Small intestine (tissue), 7 donors: ENCODE measurements around the gene ZNF606. TPM values are rescaled to one million over a fixed set of nuclear protein-coding genes. Genes with fewer than 3 reads are reported as not detected.

Source experiments
- DNase-seq, 2 donors: peaks; one replicate each; pipeline versions ENCODE4 v3.0.0 to v3.0.0-alpha.2; 2013
- FAIRE-seq: peaks from 2 replicates; lab custom pipeline; 2012; peaks lifted over from hg19 to GRCh38; lab: Jason Lieb, UNC
- H3K27ac ChIP-seq, 3 donors: one replicate each; pipeline ENCODE4 v1.5.1; 2013; ENCODE audit warnings: low read length in 2 of 3, mild to moderate bottlenecking in 2 of 3, control low read depth in 1 of 3, inconsistent platforms in 1 of 3, low read depth in 1 of 3, moderate library complexity in 1 of 3
- H3K27me3 ChIP-seq, 3 donors: one replicate each; pipeline ENCODE4 v1.6.1; 2013; ENCODE audit warnings: low read length in 3 of 3, inconsistent platforms in 1 of 3; ENCODE audit not compliant: control insufficient read depth in 3 of 3, insufficient read depth in 3 of 3
- H3K36me3 ChIP-seq, 3 donors: one replicate each; pipeline ENCODE4 v1.6.1; 2013; ENCODE audit warnings: low read length in 3 of 3, inconsistent platforms in 1 of 3, low read depth in 1 of 3, mild to moderate bottlenecking in 1 of 3, moderate library complexity in 1 of 3; ENCODE audit not compliant: control insufficient read depth in 3 of 3, insufficient read depth in 2 of 3
- H3K4me1 ChIP-seq, 3 donors: one replicate each; pipeline ENCODE4 v1.6.1; 2013; ENCODE audit warnings: low read length in 2 of 3, inconsistent platforms in 1 of 3, low read depth in 1 of 3, mild to moderate bottlenecking in 1 of 3, moderate library complexity in 1 of 3; ENCODE audit not compliant: control insufficient read depth in 3 of 3, insufficient read depth in 2 of 3
- H3K4me3 ChIP-seq, 3 donors: one replicate each; pipeline ENCODE4 v1.5.1; 2013; ENCODE audit warnings: low read length in 3 of 3, control low read depth in 1 of 3, inconsistent platforms in 1 of 3, low read depth in 1 of 3, mild to moderate bottlenecking in 1 of 3, moderate library complexity in 1 of 3
- H3K9me3 ChIP-seq, 2 donors: one replicate each; pipeline ENCODE4 v1.6.1; 2013; ENCODE audit warnings: low read depth in 1 of 2, low read length in 1 of 2; ENCODE audit not compliant: control insufficient read depth in 2 of 2, insufficient read depth in 1 of 2
- WGBS, 3 donors: extraction: QIAGEN DNeasy Blood & Tissue Kit; methylation state at CpG; one replicate each; pipeline ENCODE4 v1.1.7; 2013; 5-methylcytosine and 5-hydroxymethylcytosine counted together
- polyA plus RNA-seq, 4 donors: library from polyadenylated mRNA; stranded (reverse) in 3 of 4; unstranded in 1 of 4; fragments of 200-250 nt in 3 of 4; fragments of 120-200 nt in 1 of 4; gene quantifications; one replicate each; pipeline versions ENCODE4 v1.2.1 to v1.2.3, GENCODE V29; 2013
- donor health status: healthy with polysubstance abuse.
- donor health status: control.
- donor health status: control.
- donor health status: Bipolar disorder and iron deficiency.
- donor health status: healthy.

ZNF606 gene
- polyA plus RNA-seq, 4 donors: 3.8 to 20.1 (median 6.4) TPM

DNA sequence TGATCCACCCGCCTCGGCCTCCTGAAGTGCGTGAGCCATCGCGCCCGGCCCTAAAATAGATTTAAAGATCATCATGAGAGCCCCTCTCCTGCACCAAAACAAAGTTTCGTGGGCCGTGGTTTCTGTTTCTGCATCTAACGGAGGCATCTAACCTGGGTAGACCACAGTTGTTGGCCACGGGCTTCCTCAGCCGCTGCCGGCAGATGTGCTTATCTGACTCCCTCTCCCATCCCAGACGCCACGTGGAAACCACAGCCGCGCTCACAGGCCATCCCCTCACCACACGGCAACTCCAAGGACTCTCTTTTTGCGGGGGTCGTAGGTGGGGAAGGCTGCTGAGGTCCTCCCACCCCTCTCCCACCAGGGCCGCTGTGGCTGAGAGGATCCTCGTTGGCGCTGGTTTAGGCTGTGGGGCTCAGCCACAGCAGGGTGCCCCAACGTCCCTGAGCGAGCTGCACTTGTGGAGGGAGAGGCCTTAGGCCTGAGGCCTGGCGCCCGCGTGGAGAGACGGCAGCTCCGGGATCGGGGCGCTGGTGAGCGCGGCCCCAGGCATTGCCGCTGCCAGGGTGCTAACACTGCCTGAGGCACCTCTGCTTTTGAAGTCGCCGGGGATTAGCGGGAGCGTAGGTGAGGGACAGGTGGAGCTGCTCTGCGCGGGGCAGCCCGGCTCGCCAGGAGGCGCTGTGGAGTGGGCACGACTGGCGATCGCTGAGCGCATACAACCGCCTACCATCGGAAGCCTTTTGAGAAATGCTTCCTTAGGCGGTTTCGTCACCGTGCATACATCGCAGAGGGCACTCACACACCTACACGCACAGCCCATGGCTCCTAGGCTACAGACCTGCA lies 40.1 kb upstream of the ZNF606 start:
- Histone ChIP-seq H3K27ac (no peak overlapping the region), H3K9me3 (peaks cover 5 to 83% of the 10 kb centered on the region in 2 donors), H3K4me1 (no peaks in the 10 kb centered on the region), H3K27me3 (peaks cover 0 to 3% (median 0%) of the 10 kb centered on the region in 3 donors), H3K4me3 (no peak overlapping the region), H3K36me3 (no peaks in the 10 kb centered on the region)
- DNase-seq (no peak), FAIRE-seq (no peak)
- 51 to 61% (median 60%) methylated on average over 52 to 54 of the region's 54 CpGs for WGBS, 3 donors

DNA sequence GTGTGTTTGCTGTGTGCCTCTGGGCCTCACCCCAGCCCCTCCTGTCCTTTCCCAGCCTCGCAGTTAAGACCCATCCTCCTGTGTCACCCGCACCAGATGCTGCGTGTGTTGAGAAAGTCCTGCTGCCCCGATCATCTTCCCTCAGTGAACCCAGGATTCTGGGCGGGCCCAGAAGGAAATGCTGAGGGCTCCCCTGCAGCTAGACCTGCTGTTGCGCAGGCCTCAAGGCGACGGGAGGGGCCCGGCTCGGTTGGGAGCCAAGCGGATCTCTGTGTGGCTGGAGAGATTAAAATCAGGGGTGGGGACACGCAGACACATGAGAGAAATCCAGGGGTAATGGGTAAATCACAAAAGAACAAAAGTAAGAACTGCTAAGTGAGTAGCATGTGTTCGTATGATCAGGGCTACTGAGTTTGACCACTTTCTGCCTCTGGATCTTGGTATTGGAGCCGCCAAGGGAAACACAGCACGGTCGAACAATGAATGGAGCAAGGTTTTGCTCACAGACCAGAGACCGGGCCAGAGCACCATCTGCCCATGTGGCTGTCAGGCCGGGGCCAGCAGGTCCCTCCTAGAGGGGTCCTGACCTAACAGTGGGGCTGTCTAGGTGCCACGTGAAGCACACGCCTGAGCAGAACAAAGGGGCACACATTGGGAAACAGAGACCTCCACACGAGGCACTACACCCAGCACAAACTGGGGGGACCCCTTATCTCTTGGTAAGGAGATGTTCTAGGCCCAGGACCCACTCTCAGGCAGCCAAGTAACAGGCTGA lies 38.3 kb upstream of the ZNF606 start:
- peaks cover 2 to 70% of the 10 kb centered on the region in 2 donors for H3K9me3 ChIP-seq
- DNase-seq (no peak), FAIRE-seq (no peak)
- no peak overlapping the region for H3K27ac ChIP-seq
- no peaks in the 10 kb centered on the region for H3K4me1 ChIP-seq
- H3K36me3 ChIP-seq: no peaks in the 10 kb centered on the region
- H3K27me3 ChIP-seq: peaks cover 0 to 3% (median 0%) of the 10 kb centered on the region in 3 donors
- WGBS, 3 donors: 84 to 88% (median 85%) methylated on average over 21 of the region's 21 CpGs
- no peak overlapping the region for H3K4me3 ChIP-seq

GRCh38 chr19:58038688-58039204 lies 36.1 kb upstream of the ZNF606 start:
- no peak for FAIRE-seq
- DNase-seq: peak in 1 of 2 donors; percentile 50
- Histone ChIP-seq H3K4me1 (no peaks in the 10 kb centered on the region), H3K27me3 (peaks cover 0 to 5% (median 0%) of the 10 kb centered on the region in 3 donors), H3K9me3 (peaks cover 6 to 50% of the 10 kb centered on the region in 2 donors), H3K4me3 (no peak overlapping the region), H3K27ac (peak overlapping the region in 1 of 3 donors; percentile 17), H3K36me3 (no peaks in the 10 kb centered on the region)
- WGBS, 3 donors: 20 to 28% (median 20%) methylated on average over 8 of the region's 8 CpGs

GRCh38 chr19:58037927-58038687 lies 35.5 kb upstream of the ZNF606 start:
- FAIRE-seq (no peak), DNase-seq (no peak)
- no peak overlapping the region for H3K4me3 ChIP-seq
- peak overlapping the region in 1 of 3 donors; percentile 17 for H3K27ac ChIP-seq
- peaks cover 8 to 48% of the 10 kb centered on the region in 2 donors for H3K9me3 ChIP-seq
- WGBS, 3 donors: 38 to 50% (median 45%) methylated on average over 33 to 44 of the region's 44 CpGs
- peaks cover 0 to 5% (median 0%) of the 10 kb centered on the region in 3 donors for H3K27me3 ChIP-seq
- H3K4me1 ChIP-seq: no peaks in the 10 kb centered on the region
- H3K36me3 ChIP-seq: no peaks in the 10 kb centered on the region

GRCh38 chr19:58035863-58036262 lies 33.2 kb upstream of the ZNF606 start:
- FAIRE-seq (no peak), DNase-seq (no peak)
- H3K9me3 ChIP-seq: peaks cover 8 to 34% of the 10 kb centered on the region in 2 donors
- WGBS, 3 donors: 67 to 72% (median 70%) methylated on average over 8 of the region's 8 CpGs
- H3K36me3 ChIP-seq: no peaks in the 10 kb centered on the region
- H3K27me3 ChIP-seq: peaks cover 0 to 5% (median 0%) of the 10 kb centered on the region in 3 donors
- no peaks in the 10 kb centered on the region for H3K4me1 ChIP-seq
- no peak overlapping the region for H3K4me3 ChIP-seq
- H3K27ac ChIP-seq: no peak overlapping the region

DNA sequence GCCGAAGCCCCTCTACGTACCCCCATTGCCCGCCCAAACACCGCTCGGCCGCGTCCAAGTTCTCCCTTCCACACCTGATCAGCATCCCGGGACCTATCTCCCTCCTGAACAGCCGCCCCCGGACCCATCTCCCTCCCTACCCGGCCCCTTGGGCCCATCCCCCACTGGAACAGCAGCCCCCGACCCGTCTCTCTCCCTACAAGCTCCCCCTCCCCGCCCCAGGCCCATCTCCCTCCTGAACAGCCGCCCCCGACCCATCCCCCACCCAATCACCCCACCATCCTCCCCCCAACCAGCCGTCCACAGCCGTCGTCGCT lies 31.8 kb upstream of the ZNF606 start:
- H3K27ac ChIP-seq: no peak overlapping the region
- WGBS, 3 donors: 10 to 43% (median 25%) methylated on average over 6 to 20 of the region's 20 CpGs
- H3K9me3 ChIP-seq: peaks cover 6 to 20% of the 10 kb centered on the region in 2 donors
- no peaks in the 10 kb centered on the region for H3K4me1 ChIP-seq
- peaks cover 0 to 5% (median 0%) of the 10 kb centered on the region in 3 donors for H3K27me3 ChIP-seq
- H3K4me3 ChIP-seq: peak overlapping the region in 2 of 3 donors; percentile 10 to 28
- no peaks in the 10 kb centered on the region for H3K36me3 ChIP-seq
- DNase-seq: no peak
- FAIRE-seq: no peak

- no peaks in the 10 kb centered on the region for H3K36me3 ChIP-seq
- no peaks in the 10 kb centered on the region for H3K4me1 ChIP-seq
- H3K27ac ChIP-seq: no peak within 1 kb of the TSS
- 7 to 41% (median 33%) methylated on average over 62 to 101 of the region's 101 CpGs for WGBS, 3 donors
- FAIRE-seq: no peak
- DNase-seq: peak in 1 of 2 donors; percentile 95
- peak within 1 kb of the TSS; percentile 10 to 28 (median 14) for H3K4me3 ChIP-seq
- peaks cover 0 to 5% (median 0%) of the 10 kb centered on the region in 3 donors for H3K27me3 ChIP-seq
- peaks cover 6 to 15% of the 10 kb centered on the region in 2 donors for H3K9me3 ChIP-seq
These were observed 31.3 kb upstream of the ZNF606 start, which contains the start of gene ZSCAN1 for GRCh38 chr19:58033741-58034476. Gene ZSCAN1, plus strand, starts transcription at chr19:58034025. Its CDS starts 3,812 bp downstream, at chr19:58037837.
